CD4-positive, alpha-beta T cell (primary cell): ENCODE data around the gene BTBD16. TPM values are rescaled to one million over a fixed set of nuclear protein-coding genes. Genes with fewer than 3 reads are reported as not detected.

Experiments
- ATAC-seq: fragments of 200-7000 bp; cut with Tn5 transposase; one replicate; pipeline ENCODE4 v1.10.0; 2022; ENCODE audit warnings: mild to moderate bottlenecking; ENCODE audit not compliant: poor library complexity
- CTCF ChIA-PET: fragments of 350-600 bp; sonication (Branson Sonifier 250); formaldehyde crosslinking; loops from one replicate; lab custom pipeline; 2021; ENCODE audit warnings: antibody characterized with exemption, inconsistent platforms; lab: Charles Lee
- POLR2A ChIA-PET: fragments of 350-600 bp; sonication (Branson Sonifier 250); formaldehyde crosslinking; loops from one replicate; lab custom pipeline; 2021; ENCODE audit warnings: antibody characterized with exemption, inconsistent platforms; lab: Charles Lee
- DNase-seq, 14 experiments: peaks; one replicate each; pipeline ENCODE4 v3.0.0-alpha.2; 2013 to 2020; ENCODE audit warnings: mixed read lengths in 2 of 14
- H3K27ac ChIP-seq, 2 donors: one replicate each; pipeline versions ENCODE4 v1.5.1 to v1.7.0; 2013; ENCODE audit warnings: low read length in 2 of 2, low read depth in 1 of 2, mild to moderate bottlenecking in 1 of 2
- H3K27me3 ChIP-seq, 2 experiments: 1 replicate in 1 of 2; 2 replicates in 1 of 2; pipeline versions ENCODE4 v1.6.1 to v1.7.0; 2013; ENCODE audit warnings: low read length in 2 of 2, control low read depth in 1 of 2, mild to moderate bottlenecking in 1 of 2, moderate library complexity in 1 of 2; ENCODE audit not compliant: insufficient read depth in 2 of 2, control insufficient read depth in 1 of 2
- H3K36me3 ChIP-seq: one replicate; pipeline ENCODE4 v1.6.1; 2013; ENCODE audit warnings: low read length, control low read depth; ENCODE audit not compliant: insufficient read depth
- H3K4me1 ChIP-seq: one replicate; pipeline ENCODE4 v1.6.1; 2013; ENCODE audit warnings: low read length, control low read depth; ENCODE audit not compliant: insufficient read depth
- H3K4me3 ChIP-seq: one replicate; pipeline ENCODE4 v1.5.1; 2013; ENCODE audit warnings: mild to moderate bottlenecking, low read length, moderate library complexity
- H3K9me3 ChIP-seq, 2 experiments: 1 replicate in 1 of 2; 2 replicates in 1 of 2; pipeline versions ENCODE4 v1.6.1 to v1.7.0; 2013; ENCODE audit warnings: low read length in 2 of 2, mild to moderate bottlenecking in 2 of 2, control low read depth in 1 of 2, moderate library complexity in 1 of 2; ENCODE audit not compliant: control insufficient read depth in 1 of 2, insufficient read depth in 1 of 2
- H3K27ac Mint-ChIP-seq: one replicate; pipeline ENCODE4 v1.8.0; 2020; ENCODE audit warnings: mixed read lengths
- H3K27me3 Mint-ChIP-seq: one replicate; pipeline ENCODE4 v1.8.0; 2021; ENCODE audit warnings: mixed read lengths
- H3K36me3 Mint-ChIP-seq: one replicate; pipeline ENCODE4 v1.8.0; 2021; ENCODE audit warnings: low read depth, mixed read lengths
- H3K4me1 Mint-ChIP-seq: one replicate; pipeline ENCODE4 v1.8.0; 2021; ENCODE audit warnings: low read depth, mixed read lengths
- H3K4me3 Mint-ChIP-seq: one replicate; pipeline ENCODE4 v1.8.0; 2020; ENCODE audit warnings: mild to moderate bottlenecking, mixed read lengths
- H3K9me3 Mint-ChIP-seq: one replicate; pipeline ENCODE4 v1.8.0; 2020; ENCODE audit warnings: mixed read lengths
- intact Hi-C, 2 experiments: fragments of 100-400 bp; cut with DNase I in 1 of 2; cut with micrococcal nuclease in 1 of 2; formaldehyde crosslinking; loops; one replicate each; pipeline versions ENCODE4 v1.15.1 to v1.9.0; 2023 to 2025; cut with DNase I, micrococcal nuclease
- polyA plus RNA-seq, 2 donors: library from polyadenylated mRNA; unstranded; fragments of 120-200 nt; gene quantifications; one replicate each; pipeline ENCODE4 v1.2.1, GENCODE V29; 2013
- total RNA-seq, 174 experiments: library from RNA in 2 of 174; stranded (reverse) in 2 of 174; gene quantifications; one replicate each; pipeline ENCODE4 v1.2.3 and lab custom pipeline; 2021 to 2026
- TF ChIP-seq, protein P1 (sequence below): fragments of 200-600 bp; IDR thresholded peaks from one replicate; pipeline ENCODE4 v1.8.0; 2022; ENCODE audit warnings: antibody characterized with exemption, mild to moderate bottlenecking

Gene BTBD16
- not detected for total RNA-seq
- polyA plus RNA-seq (2013, experiment 1 of 2) = not detected
- polyA plus RNA-seq (2013, experiment 2 of 2) = not detected
- 0 to 0.18 (median 0) reads per million in 172 experiments for total RNA-seq (lab: John Stamatoyannopoulos, UW)

- ChIA-PET CTCF (no interaction called here), POLR2A (no interaction called here)
- H3K36me3 ChIP-seq = no peaks in the 10 kb centered on the region
- no peak within 1 kb of the TSS for H3K4me3 Mint-ChIP-seq
- no peak within 1 kb of the TSS for H3K27ac ChIP-seq
- no peaks in the 10 kb centered on the region for H3K9me3 Mint-ChIP-seq
- TF ChIP-seq, protein P1, sequence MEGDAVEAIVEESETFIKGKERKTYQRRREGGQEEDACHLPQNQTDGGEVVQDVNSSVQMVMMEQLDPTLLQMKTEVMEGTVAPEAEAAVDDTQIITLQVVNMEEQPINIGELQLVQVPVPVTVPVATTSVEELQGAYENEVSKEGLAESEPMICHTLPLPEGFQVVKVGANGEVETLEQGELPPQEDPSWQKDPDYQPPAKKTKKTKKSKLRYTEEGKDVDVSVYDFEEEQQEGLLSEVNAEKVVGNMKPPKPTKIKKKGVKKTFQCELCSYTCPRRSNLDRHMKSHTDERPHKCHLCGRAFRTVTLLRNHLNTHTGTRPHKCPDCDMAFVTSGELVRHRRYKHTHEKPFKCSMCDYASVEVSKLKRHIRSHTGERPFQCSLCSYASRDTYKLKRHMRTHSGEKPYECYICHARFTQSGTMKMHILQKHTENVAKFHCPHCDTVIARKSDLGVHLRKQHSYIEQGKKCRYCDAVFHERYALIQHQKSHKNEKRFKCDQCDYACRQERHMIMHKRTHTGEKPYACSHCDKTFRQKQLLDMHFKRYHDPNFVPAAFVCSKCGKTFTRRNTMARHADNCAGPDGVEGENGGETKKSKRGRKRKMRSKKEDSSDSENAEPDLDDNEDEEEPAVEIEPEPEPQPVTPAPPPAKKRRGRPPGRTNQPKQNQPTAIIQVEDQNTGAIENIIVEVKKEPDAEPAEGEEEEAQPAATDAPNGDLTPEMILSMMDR = no peak
- intact Hi-C loops = no loop called here
- no peak for ATAC-seq
- no peaks in the 10 kb centered on the region for H3K4me1 Mint-ChIP-seq
- no peaks in the 10 kb centered on the region for H3K9me3 ChIP-seq
- H3K4me1 ChIP-seq = no peaks in the 10 kb centered on the region
- DNase-seq = no peak
- H3K27me3 Mint-ChIP-seq = peaks cover 28% of the 10 kb centered on the region
- peaks cover 0 to 3% of the 10 kb centered on the region in 2 experiments for H3K27me3 ChIP-seq
- no peak within 1 kb of the TSS for H3K4me3 ChIP-seq
- no peak within 1 kb of the TSS for H3K27ac Mint-ChIP-seq
- H3K36me3 Mint-ChIP-seq = no peaks in the 10 kb centered on the region
Observed at GRCh38 chr10:122271076-122271475, at the start of gene BTBD16. TSS of gene BTBD16 (plus strand) at chr10:122271296. CDS start at chr10:122275082, 3,786 bp downstream.

GRCh38 chr10:122221958-122222357 lies 49.1 kb upstream of the BTBD16 start:
- no peaks in the 10 kb centered on the region for H3K36me3 ChIP-seq
- no peak overlapping the region for H3K4me3 ChIP-seq
- H3K27ac ChIP-seq = no peak overlapping the region
- no peaks in the 10 kb centered on the region for H3K9me3 Mint-ChIP-seq
- no peaks in the 10 kb centered on the region for H3K9me3 ChIP-seq
- TF ChIP-seq, protein P1 = no peak
- no peak overlapping the region for H3K4me3 Mint-ChIP-seq
- H3K27me3 ChIP-seq = peaks cover 0 to 4% of the 10 kb centered on the region in 2 experiments
- intact Hi-C loops = no loop called here
- ChIA-PET POLR2A (no interaction called here), CTCF (no interaction called here)
- H3K27me3 Mint-ChIP-seq = peaks cover 8% of the 10 kb centered on the region
- no peaks in the 10 kb centered on the region for H3K4me1 ChIP-seq
- H3K27ac Mint-ChIP-seq = no peak overlapping the region
- H3K36me3 Mint-ChIP-seq = no peaks in the 10 kb centered on the region
- ATAC-seq = no peak
- H3K4me1 Mint-ChIP-seq = no peaks in the 10 kb centered on the region
- DNase-seq = no peak

GRCh38 chr10:122222638-122223037 lies 48.5 kb upstream of the BTBD16 start:
- Mint-ChIP-seq H3K27ac (no peak overlapping the region), H3K4me1 (no peaks in the 10 kb centered on the region), H3K36me3 (no peaks in the 10 kb centered on the region), H3K4me3 (no peak overlapping the region), H3K9me3 (no peaks in the 10 kb centered on the region), H3K27me3 (peaks cover 8% of the 10 kb centered on the region)
- Histone ChIP-seq H3K9me3 (no peaks in the 10 kb centered on the region), H3K4me1 (no peaks in the 10 kb centered on the region), H3K27me3 (peaks cover 0 to 4% of the 10 kb centered on the region in 2 experiments), H3K4me3 (no peak overlapping the region), H3K36me3 (no peaks in the 10 kb centered on the region), H3K27ac (no peak overlapping the region)
- ATAC-seq (no peak), DNase-seq (no peak)
- CTCF ChIA-PET = interaction anchor here (0.6 to 0.7 kb wide), 2 partner anchors 47 to 1993 kb away, joined by 3 to 4 read pairs; no protein-coding TSS in a partner anchor
- intact Hi-C loops = no loop called here
- TF ChIP-seq, protein P1 = no peak
- POLR2A ChIA-PET = no interaction called here
